Heart right ventricle (tissue), 16 donors: ENCODE measurements around the gene TLDC2. TPM values are rescaled to one million over a fixed set of nuclear protein-coding genes. Genes with fewer than 3 reads are reported as not detected.
A peak's percentile ranks its signal among the peaks of the same experiment; 100 is the strongest.
"Not testable (repeated sequence)": the region's sequence is repeated elsewhere in the genome, so short reads cannot be mapped to it uniquely, and the experiment has no call there.

Source experiments
- ATAC-seq, 8 donors: fragments of 200-7000 bp; cut with Tn5 transposase; one replicate each; pipeline ENCODE4 v1.9.1; 2020; ENCODE audit warnings: mild to moderate bottlenecking in 8 of 8, moderate library complexity in 8 of 8, moderate number of reproducible peaks in 1 of 8
- DNase-seq, 2 donors: peaks; one replicate each; pipeline ENCODE4 v3.0.0-alpha.2; 2020
- H3K27ac ChIP-seq, 10 donors: fragments of 200-600 bp; sonication (generic) in 2 of 10; one replicate each; pipeline versions ENCODE4 v1.5.0 to v1.8.0; 2020 to 2022; ENCODE audit warnings: mild to moderate bottlenecking in 3 of 10
- H3K27me3 ChIP-seq, 7 donors: fragments of 200-600 bp; one replicate each; pipeline ENCODE4 v1.8.0; 2021 to 2022; ENCODE audit warnings: mild to moderate bottlenecking in 2 of 7
- H3K36me3 ChIP-seq, 9 donors: fragments of 200-600 bp; sonication (generic) in 1 of 9; one replicate each; pipeline versions ENCODE4 v1.5.0 to v1.8.0; 2020 to 2022; ENCODE audit warnings: mild to moderate bottlenecking in 2 of 9
- H3K4me1 ChIP-seq, 9 donors: fragments of 200-600 bp; sonication (generic) in 1 of 9; one replicate each; pipeline versions ENCODE4 v1.5.0 to v1.8.0; 2020 to 2022; ENCODE audit warnings: mild to moderate bottlenecking in 4 of 9
- H3K4me3 ChIP-seq, 10 donors: fragments of 200-600 bp; sonication (generic) in 2 of 10; one replicate each; pipeline versions ENCODE4 v1.5.0 to v1.8.0; 2020 to 2022; ENCODE audit warnings: mild to moderate bottlenecking in 7 of 10, moderate library complexity in 2 of 10
- H3K9me3 ChIP-seq, 11 donors: fragments of 200-600 bp in 10 of 11; sonication (generic) in 2 of 11; one replicate each; pipeline versions ENCODE4 v1.5.0 to v1.8.0; 2013 to 2022; ENCODE audit warnings: mild to moderate bottlenecking in 2 of 11, control low read depth in 1 of 11, moderate library complexity in 1 of 11
- CTCF ChIP-seq, 9 donors: fragments of 200-600 bp; sonication (generic) in 2 of 9; IDR thresholded peaks; one replicate each; pipeline versions ENCODE4 v1.5.0 to v1.8.0; 2021 to 2022; ENCODE audit warnings: antibody characterized with exemption in 9 of 9, mild to moderate bottlenecking in 5 of 9, moderate library complexity in 1 of 9
- WGBS, 2 donors: extraction: QIAGEN DNeasy Blood & Tissue Kit; methylation state at CpG; one replicate each; pipeline ENCODE4 v1.1.7; 2013; ENCODE audit warnings: inconsistent platforms in 1 of 2; 5-methylcytosine and 5-hydroxymethylcytosine counted together
- intact Hi-C, 10 donors: fragments of 100-400 bp; cut with DNase I; formaldehyde crosslinking; loops; one replicate each; pipeline versions ENCODE4 v1.11.1 to v1.14.2; 2022
- polyA plus RNA-seq, 2 donors: library from polyadenylated mRNA; stranded (reverse); fragments of 200-250 nt; gene quantifications; one replicate each; pipeline ENCODE4 v1.2.3, GENCODE V29; 2013
- total RNA-seq, 10 donors: library from RNA; stranded (reverse); fragmentation: NEBNext Ultra II Directional in 3 of 10; extraction: Animal tissue kit (Norgen Biotek cat#: 25700) in 3 of 10; gene quantifications; one replicate each; pipeline versions ENCODE4 v1.2.1 to v1.2.4, GENCODE V29; 2021 to 2023
- donor health status: Arrhythmogenic right ventricular cardiomyopathy.
- donor health status: ischemic (EF 13 %, LVEDD 7.1; RV severe dilation, severe dysfunction).
- donor health status: healthy with polysubstance abuse.
- donor health status: DM: no; HTN: yes; CAD: no.
- donor health status: DM: no; HTN: no; CAD: no.
- donor health status: ischemic (EF 25% LVEDD 6.9; RV normal size, moderate dysfunction).
- donor health status: ischemic (EF 25% LVEDD 5.7; RV mildly dilated, moderate dysfunction).
- donor health status: healthy.
- donor health status: DM: yes; HTN: yes; CAD: no.
- donor health status: Ischemic cardiomyopathy.
- donor health status: ischemic (EF 35%, LVEDD 5.7; RV mildly dilated, moderate dysfunction).
- donor health status: nonischemic (EF 11% LVEDD 7.7; RV severe dilation, severe dysfunction).
- donor health status: DM: yes; HTN: yes; CAD: no.
- donor health status: PGD.
- donor health status: ischemic (EF 29% LVEDD 5.4; RV normal size, mild dysfunction).
- donor health status: nonischemic (EF 23%, LVEDD 6.1; RV moderate dilation, normal function).

TLDC2 gene
- total and polyA plus RNA-seq, 12 donors, result 0.01 TPM; not detected in 11

DNA sequence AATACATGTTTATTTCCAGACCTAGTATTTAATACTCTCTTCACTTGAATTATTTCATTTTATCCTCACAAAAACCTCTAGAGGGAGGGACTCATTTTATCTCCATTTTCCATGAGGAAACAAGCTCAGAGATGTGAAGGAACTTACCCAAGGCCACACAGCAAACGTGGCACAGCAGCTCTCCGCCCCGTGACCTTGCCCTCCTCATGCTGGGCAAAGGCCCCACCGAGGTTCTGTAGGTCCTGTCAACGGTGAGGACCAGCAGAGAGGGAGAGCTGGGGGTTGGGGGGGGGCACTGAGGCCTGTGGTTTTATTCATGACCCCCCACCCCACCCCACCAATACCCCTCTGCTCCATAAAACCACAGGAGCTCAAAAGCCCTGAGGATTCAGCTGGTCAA, 40.9 kb upstream of the TLDC2 start:
- Histone ChIP-seq H3K27ac (peak overlapping the region in 9 of 10 donors; percentile 75 to 90 (median 86)), H3K4me3 (peak overlapping the region in 5 of 10 donors; percentile 3 to 43 (median 36)), H3K9me3 (no peaks in the 10 kb centered on the region), H3K27me3 (no peaks in the 10 kb centered on the region), H3K4me1 (peaks cover 36 to 72% (median 66%) of the 10 kb centered on the region in 9 donors), H3K36me3 (peaks cover 0 to 43% (median 6%) of the 10 kb centered on the region in 9 donors)
- intact Hi-C loops, result loop anchor here in 1 of 10 donors (2.0 kb wide), 1 partner anchor 28 kb away; a partner anchor contains a TSS
- TF ChIP-seq CTCF (IDR thresholded peaks at IDR 0.05), result no peak
- no peak for ATAC-seq
- 76 to 81% methylated on average over 5 of the region's 5 CpGs for WGBS, 2 donors
- no peak for DNase-seq

GRCh38 chr20:36835453-36836198, 40.3 kb upstream of the TLDC2 start:
- Histone ChIP-seq H3K27me3 (no peaks in the 10 kb centered on the region), H3K27ac (peak overlapping the region in 9 of 10 donors; percentile 75 to 90 (median 86)), H3K4me3 (peak overlapping the region in 7 of 10 donors; percentile 13 to 43 (median 37)), H3K9me3 (no peaks in the 10 kb centered on the region), H3K4me1 (peaks cover 33 to 66% (median 60%) of the 10 kb centered on the region in 9 donors), H3K36me3 (peaks cover 0 to 43% (median 6%) of the 10 kb centered on the region in 9 donors)
- ATAC-seq (peak; percentile 85 to 95 (median 92)), DNase-seq (peak; percentile 93 to 94)
- intact Hi-C loops, result loop anchor here in 2 of 10 donors (1.0 to 2.0 kb wide), 2 partner anchors 24 to 27 kb away; a partner anchor contains a TSS
- TF ChIP-seq CTCF (IDR thresholded peaks at IDR 0.05), result no peak
- 6 to 8% methylated on average over 20 to 28 of the region's 28 CpGs for WGBS, 2 donors

- ATAC-seq (no peak), DNase-seq (peak; percentile 52 to 57)
- 85 to 89% methylated on average over 9 of the region's 9 CpGs for WGBS, 2 donors
- no peaks in the 10 kb centered on the region for H3K9me3 ChIP-seq
- H3K27ac ChIP-seq, result peak overlapping the region in 9 of 10 donors; percentile 19 to 90 (median 50)
- H3K27me3 ChIP-seq, result no peaks in the 10 kb centered on the region
- H3K4me1 ChIP-seq, result peaks cover 24 to 56% (median 52%) of the 10 kb centered on the region in 9 donors
- peak in 6 of 9 donors; percentile 28 to 53 (median 36) for TF ChIP-seq CTCF (IDR thresholded peaks at IDR 0.05)
- intact Hi-C loops, result loop anchor here in 1 of 10 donors (1.0 kb wide), 1 partner anchor 23 kb away; no protein-coding TSS in a partner anchor
- no peak overlapping the region for H3K4me3 ChIP-seq
- peaks cover 0 to 43% (median 6%) of the 10 kb centered on the region in 9 donors for H3K36me3 ChIP-seq
Observed at GRCh38 chr20:36836591-36837269, 39.2 kb upstream of the TLDC2 start.

GRCh38 chr20:36838376-36838775, 37.6 kb upstream of the TLDC2 start:
- intact Hi-C loops, H3K27ac ChIP-seq, H3K9me3 ChIP-seq, H3K27me3 ChIP-seq, H3K4me3 ChIP-seq, DNase-seq, ATAC-seq: not testable (repeated sequence)
- Histone ChIP-seq H3K4me1 (peaks cover 8 to 55% (median 43%) of the 10 kb centered on the region in 9 donors), H3K36me3 (peaks cover 0 to 41% (median 6%) of the 10 kb centered on the region in 9 donors)
- 97 to 98% methylated on average over 3 of the region's 3 CpGs for WGBS, 2 donors
